ENCODE results near the gene MORN2. TPM values are rescaled to one million over a fixed set of nuclear protein-coding genes. Genes with fewer than 3 reads are reported as not detected.

Gene MORN2
- total RNA-seq = 8.7 and 8.9 TPM in 2 replicates

DNA sequence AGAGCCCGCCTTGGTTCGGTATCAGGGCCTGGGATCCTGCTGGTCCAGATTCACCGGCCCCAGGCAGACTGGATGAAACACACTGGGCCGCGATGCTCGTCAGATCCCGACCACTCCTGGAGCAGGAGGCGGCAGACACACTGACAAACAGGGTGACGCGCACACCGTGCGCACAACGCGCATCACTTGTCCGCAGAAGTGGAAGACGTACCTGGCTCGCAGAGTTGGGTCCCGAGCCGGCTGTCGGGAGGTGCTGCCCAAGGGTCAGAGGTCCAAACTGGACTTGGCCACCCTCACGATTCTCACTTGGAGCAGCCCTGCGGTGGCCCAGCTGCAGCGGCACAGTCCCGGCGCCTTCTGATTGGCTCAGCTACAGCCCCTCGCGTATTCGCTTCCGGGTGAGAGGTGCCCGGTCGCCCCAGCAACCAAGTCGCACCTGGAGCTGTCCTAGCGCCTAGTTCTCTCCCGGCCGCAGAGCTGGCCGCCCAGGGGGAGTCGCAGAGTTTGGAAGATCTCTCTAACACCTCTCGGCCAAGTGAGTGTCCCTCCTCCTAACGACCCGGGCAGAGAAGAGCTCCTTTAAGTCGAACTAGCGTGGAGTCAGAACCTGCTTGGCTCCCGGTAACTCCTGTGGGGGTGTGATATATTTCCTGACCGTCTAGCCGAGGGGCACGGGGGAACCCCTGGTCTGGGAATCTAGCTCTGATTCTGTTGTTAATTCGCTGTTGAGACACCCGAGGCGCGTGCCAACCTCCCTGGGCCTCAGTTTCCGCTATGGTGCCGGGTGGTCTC lies at the start of gene MORN2, which contains the start of gene DHX57:
TSS of gene MORN2 (plus strand) at position 401 of the 792 bp plus-strand sequence.
TSS of gene DHX57 (minus strand) at position 359 of the 792 bp plus-strand sequence. CDS start 7,529 bp downstream, outside the sequence.

DNA sequence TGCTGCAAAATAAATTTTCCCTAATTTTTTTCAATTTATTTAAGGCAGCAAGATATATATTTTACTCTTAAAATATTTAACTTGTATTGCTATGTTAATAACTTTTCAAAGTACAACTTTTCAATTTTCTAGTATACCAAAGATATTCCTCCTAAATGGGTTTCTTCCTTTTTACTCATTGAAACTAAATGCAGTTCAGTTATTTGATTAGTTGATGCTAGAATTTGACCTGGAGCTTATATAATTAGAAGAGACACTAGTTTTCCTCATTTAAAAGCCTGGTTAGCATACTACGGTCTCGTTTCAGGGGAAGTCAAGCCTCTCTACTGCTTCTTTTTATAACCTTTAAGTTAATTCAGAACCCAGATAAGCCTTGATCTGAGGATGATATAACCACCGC lies 13.8 kb downstream of the MORN2 start, which contains the start of gene ARHGEF33:
TSS of gene ARHGEF33 (plus strand) at position 301 of the 400 bp plus-strand sequence. CDS start 29,573 bp downstream, outside the sequence.

Other genes with a start within 250 kb of the MORN2 start
- 5.0 and 8.4 TPM in 2 replicates for gene GALM, start 209.9 kb upstream of the MORN2 start, total RNA-seq
- gene SRSF7, start 124.6 kb upstream of the MORN2 start, total RNA-seq = 117 and 227 TPM in 2 replicates
- gene GEMIN6, start 97.8 kb upstream of the MORN2 start, total RNA-seq = 7.3 and 10.7 TPM in 2 replicates
- gene DHX57, start within 50 bp of the MORN2 start, total RNA-seq = 15.1 and 26.4 TPM in 2 replicates
- 0.13 and 0.16 TPM in 2 replicates for gene ARHGEF33, start 13.9 kb downstream of the MORN2 start, total RNA-seq
- 11.5 and 34.2 TPM in 2 replicates for gene SOS1, start 245.1 kb downstream of the MORN2 start, total RNA-seq

Measured in bladder microvascular endothelial cell (primary cell).